GM18520 (cell line): ENCODE measurements around the gene MBD3L2B.

ENCODE experiments used
- ATAC-seq: cut with Tn5 transposase; IDR thresholded peaks from one replicate; pipeline ENCODE4 v1.9.1; 2021; ENCODE audit not compliant: unreplicated experiment

MBD3L2B gene

DNA sequence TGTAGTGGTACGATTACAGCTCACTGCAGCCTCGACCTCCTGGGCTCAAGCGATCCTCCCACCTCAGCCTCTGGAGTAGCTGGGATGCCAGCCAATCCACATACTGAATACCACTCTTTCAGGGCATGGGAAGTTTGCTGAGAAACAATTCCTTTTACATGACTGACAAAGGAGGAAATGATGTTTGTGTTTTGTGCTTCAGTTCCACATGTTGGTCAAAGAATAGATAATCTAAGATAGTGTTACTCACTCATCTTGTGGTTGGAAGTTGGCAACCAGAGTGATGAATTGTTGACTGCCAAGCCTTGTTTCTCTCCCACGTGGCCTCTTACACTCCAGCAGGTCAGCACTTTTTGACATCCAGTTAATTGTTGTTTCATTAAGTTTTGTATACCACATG, 7.6 kb downstream of the MBD3L2B start:
- peak; percentile 45 for ATAC-seq

DNA sequence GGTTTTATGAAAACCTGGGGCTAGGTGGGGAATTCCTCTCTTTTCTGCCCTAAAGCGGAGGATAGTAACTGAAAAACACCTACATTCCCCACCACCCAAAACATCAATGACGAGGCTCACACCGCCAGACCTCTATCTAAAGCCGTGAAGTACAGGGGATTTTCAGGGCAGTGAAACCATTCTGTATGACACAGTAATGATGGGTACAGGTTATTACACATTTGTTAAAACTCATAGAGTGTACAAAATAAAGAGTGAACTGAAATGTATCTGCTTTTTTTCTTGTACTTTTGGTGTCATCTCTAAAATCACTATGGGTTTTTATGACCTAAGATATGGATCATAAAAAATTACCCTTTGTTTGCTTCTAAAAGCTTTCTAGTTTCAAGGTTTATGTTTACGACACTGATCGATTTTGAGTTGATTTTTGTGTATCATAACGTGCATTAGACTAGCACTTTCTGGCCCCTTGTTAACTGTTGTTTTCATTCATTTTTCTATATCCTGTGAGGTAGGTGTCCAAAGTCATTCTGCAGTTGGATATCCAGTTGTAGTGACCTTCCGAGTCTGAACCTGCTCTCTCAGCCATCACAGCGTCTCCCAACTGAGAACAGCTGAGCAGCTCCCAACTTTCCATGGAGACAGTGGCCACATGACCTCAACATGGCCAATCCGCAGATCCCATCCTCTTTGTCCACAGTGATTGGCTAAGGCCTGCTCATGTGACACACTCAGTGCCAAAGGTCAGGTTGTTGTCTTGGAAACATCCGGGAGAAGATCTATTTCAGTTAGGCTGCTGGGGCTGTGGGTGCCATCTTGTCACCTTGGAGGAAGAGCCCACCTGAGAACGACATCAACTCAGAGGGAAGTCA, 10.3 kb downstream of the MBD3L2B start:
- ATAC-seq, result no peak

DNA sequence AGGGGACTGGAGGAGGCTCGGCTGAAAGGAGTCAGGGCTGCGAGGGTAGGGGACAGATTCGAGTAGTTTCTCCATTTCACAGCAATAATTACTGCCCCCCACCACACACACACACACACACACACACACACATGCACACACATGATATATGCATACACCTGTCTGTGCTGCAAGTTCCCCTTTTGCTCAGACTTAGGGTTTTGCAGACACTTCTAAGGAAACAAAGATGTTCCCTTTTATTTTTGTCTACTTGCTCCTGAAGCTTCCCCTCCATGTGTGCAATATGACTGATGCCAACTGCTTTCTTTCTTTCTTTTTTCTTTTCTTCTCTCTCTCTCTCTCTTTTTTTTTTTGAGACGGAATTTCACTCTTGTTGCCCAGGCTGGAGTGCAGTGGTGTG, 13.4 kb downstream of the MBD3L2B start:
- no peak for ATAC-seq

DNA sequence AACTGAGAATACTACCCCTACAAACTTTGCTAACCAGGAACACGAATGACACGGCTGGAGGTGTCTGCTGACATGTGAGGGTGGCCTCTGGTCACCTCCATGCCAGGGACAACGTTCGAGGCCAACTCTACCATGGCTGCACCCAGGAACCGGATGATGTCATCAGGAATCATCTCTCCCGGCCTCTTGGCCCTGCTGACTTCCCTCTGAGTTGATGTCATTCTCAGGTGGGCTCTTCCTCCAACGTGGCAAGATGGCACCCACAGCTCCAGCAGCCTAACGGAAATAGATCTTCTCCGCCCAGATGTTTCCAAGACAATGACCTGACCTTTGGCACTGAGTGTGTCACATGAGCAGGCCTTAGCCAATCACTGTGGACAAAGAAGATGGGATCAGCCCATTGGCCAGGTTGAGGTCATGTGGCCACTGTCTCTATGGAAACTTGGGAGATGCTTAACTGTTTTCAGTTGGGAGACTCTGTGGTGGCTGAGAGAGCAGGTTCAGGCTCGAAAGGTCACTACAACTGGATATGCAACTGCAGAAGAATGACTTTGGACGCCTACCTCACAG, 15.0 kb downstream of the MBD3L2B start:
- ATAC-seq, result no peak

DNA sequence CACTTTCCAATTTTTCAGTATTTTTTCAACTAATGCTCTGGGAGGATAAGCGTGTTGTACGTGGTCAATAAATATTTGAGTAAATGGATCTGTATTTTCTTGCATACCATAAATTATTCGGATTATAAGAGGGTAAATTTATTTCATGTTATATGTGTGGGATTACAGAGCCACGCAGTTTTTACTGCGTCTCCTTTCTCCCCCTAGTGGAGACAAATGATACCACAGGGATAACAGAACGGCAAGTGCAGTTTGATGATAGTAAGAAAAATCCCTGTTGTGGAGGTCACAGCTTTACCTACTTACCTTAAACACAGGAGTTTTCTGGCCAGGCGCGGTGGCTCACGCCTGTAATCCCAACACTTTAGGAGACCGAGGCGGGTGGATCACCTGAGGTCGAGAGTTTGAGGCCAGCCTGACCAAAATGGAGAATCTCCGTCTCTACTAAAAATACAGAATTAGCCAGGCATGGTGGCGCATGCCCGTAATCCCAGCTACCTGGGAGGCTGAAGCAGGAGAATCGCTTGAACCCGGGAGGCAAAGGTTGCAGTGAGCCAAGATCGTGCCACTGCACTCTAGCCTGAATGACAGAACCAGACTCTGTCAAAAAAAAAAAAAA, 16.8 kb downstream of the MBD3L2B start:
- ATAC-seq, result no peak

DNA sequence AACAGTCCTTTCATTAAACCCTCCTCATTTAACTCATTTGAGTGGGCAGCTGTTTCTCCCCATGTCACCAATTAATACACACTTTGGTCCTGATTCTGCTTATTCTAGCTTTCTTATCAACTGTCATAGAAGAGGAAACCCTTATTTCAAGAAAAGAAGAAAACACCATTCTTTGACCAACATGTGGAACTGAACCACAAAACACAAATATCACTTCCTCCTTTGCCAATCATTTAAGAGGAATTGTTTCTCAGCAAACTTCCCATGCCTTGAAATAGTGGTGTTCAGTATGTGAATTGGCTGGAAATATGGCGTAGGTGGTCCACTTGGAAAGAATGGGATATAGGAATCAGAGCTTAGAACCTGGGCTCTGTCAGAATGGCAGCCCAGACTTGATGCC, 20.4 kb downstream of the MBD3L2B start:
- no peak for ATAC-seq

DNA sequence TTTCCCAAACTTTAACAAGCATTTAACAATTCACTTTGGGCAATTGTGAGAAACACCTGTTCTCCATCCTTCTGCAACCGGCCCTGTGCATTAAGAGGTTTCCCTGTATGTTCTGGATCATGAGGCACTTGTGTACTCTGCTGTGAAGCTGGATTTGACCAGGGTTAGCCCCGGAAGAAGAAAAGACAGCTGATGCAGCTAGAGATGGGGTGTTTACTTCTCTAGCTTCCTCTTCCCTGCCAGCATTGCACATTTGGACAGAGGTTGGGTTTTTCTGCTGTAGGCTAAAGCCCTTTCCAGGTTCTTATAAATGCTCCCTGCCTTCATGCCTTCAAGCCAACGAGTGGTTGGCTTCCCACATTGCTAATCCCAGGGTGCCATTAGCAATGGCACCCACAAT, 20.9 kb downstream of the MBD3L2B start:
- ATAC-seq, result no peak

DNA sequence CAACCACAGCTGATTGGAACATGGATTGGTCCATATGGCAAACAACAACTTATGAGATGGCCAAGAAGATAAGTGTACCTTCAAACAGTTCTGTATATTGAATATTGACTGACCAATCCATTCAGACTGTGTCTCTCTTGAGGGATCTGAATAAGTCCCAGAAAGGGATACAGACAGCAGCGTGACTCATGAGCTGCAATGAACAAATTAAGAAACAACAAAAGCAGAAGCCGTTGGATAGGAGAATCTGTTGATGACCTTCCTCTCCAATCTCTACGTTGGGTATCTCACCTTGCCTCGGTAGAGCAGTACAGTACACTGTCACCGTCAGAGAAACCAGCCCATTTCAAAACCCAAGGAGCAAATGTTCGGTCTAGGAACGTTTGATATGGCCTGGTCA, 21.3 kb downstream of the MBD3L2B start:
- no peak for ATAC-seq

DNA sequence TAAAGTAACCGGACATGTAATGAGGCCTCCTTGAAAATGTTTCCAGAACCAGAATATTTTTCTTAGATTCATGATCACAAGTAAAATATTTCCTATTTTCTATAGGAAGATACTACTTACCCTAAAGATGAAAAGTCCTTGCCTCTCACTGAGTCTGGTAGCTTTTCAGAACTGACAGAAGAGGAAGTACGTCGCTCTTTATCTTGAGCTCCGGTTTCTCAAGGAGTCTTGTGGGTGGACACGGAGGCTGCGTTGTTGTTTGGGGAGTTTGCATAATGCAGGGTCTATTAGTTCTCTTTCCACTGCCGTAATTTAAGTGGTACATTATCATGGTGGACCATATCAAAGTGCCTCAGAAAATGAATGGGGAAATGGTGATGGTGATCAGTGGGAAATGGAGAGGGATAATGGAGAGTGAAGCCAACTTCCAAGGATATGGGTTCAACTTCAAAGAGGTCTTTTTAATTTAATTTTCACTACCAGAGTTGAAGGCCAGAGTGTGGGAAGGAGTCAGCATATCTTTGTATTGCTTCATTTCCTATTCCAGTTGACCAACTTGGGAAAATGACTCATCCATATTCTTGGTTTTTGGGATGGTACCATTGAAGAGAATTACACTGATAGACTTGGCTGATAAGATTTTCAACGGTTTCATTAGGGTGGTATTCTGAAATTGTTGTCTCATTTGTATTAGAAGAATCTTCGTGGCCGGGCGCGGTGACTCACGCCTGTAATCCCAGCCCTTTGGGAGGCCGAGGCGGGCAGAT, 23.4 kb downstream of the MBD3L2B start:
- no peak for ATAC-seq

DNA sequence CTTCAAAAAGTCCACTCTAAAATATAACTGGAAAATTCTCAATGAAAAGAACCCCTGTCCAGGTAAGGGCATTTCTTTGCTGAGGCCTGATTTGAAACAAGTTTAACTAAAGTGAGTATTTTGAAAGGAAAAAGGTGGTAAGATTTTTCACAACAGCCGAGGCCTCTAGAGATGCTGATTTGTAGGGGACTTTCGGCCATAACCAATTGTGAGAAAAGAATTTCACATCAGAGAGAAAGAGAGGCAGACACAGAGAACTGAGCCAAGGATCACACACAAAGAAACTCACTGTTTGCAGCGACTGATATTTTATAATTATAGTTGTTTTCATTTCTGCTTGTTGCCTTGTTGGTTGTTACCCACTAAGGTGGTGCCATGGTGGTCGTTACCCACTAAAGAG, 24.4 kb downstream of the MBD3L2B start:
- ATAC-seq, result no peak

DNA sequence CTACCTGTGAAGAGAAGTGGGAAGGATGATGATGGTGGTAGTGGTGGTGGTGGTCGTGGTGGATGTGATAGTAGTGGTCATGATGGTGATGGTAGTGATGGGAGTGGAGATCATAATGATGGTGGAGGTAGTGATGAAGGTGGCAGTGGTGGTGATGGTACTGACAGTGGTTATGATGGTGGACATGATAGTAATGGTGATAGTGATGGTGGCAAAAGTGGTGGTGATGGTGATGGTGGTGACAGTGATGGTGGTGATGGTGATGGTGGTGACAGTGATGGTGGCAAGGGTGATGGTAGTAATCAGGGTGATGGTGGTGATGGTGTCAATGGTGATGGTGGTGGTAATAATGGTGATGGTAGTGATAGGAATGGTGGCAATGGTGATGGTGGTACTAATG, 26.2 kb downstream of the MBD3L2B start:
- ATAC-seq, result no peak

DNA sequence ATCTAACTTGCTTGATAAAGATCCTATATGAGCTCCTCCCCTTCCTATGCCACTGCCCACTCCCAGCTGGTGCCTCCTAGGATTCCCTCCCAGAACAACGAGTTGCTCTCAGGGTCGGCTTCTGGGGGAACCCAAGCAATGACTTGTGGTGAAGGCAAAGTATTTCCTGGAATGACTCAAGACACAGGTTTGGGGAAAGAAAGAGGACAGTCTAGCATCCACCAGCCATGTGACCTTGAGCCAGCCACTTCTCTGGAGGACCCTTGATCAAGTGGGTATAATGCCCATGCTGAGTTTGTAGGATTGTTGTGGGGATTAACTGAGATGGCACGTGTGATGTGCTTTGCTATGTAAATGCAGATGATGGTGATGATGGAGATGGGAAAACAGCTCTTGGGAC, 33.0 kb downstream of the MBD3L2B start:
- ATAC-seq, result no peak

DNA sequence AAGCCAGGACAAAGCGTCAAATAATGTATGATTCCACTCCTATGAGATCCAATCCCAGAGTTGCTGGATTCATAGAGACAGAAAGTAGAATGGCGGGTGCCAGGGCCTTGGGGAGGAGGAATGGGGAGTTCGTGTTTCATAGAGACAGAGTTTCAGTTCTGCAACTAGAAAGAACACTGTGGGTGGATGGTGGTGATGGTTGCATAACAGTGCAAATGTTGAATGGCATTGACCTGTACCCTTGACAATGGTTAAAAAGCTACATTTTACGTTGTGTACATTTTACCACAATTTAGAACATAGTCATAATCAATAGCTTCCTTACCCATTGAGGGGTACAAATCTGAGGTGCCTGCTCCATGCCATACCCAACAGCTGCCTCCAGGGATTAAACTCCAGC, 33.4 kb downstream of the MBD3L2B start:
- no peak for ATAC-seq

DNA sequence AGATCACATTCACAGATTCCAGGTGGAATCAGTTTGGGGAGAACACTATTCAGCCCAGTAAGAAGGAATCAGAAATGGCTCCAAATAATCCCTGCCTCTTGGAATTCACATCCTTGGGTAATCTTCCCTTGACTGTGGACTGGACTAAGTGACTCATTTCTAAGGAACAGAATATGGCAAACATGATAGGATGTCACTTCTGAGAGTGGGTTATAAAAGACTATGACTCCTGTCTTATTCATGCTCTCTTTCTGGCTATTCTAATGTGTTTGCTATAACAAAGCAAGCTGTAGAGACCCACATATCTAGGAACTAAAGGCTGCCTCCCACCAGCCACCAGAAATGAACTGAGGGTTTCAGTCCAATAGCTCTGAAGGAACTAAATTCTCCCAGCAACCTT, 37.8 kb downstream of the MBD3L2B start:
- ATAC-seq, result no peak

DNA sequence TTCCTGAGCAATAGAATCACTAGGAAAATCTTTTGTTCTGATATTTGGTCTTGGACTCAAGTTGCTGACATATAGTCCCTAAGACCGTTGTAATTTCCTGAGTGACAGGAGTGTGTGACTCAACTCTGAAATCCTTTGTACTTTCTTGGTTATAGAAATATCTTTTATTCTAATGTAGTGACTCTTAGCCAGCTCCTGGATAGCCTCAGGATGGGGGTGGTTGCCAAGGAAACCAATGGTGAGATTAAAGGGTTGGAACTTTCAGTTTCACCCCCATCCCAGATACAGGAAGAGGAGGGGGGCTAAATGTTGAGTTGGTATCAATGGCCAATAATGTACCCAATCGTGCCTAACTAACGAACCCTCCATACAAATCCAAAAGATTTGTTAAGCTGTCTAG, 41.8 kb downstream of the MBD3L2B start:
- no peak for ATAC-seq

DNA sequence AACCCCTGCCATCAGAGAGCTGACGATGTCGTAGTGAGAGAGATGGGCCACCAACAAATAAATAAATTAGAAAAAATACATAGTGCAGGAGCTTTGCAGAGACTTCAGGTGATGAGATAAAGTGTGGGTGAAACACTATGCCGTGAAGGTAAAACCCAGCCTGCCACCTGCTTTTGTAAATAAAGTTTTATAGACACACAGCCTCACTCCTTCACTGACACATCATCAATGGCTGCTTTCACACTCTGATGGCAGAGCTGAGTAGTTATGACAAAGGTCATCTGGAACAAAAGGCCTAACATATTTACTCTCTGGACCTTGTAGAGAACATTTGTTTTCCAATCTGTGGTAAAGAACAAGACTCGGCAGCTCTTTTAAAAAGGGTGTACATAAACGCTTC, 45.0 kb downstream of the MBD3L2B start:
- no peak for ATAC-seq

DNA sequence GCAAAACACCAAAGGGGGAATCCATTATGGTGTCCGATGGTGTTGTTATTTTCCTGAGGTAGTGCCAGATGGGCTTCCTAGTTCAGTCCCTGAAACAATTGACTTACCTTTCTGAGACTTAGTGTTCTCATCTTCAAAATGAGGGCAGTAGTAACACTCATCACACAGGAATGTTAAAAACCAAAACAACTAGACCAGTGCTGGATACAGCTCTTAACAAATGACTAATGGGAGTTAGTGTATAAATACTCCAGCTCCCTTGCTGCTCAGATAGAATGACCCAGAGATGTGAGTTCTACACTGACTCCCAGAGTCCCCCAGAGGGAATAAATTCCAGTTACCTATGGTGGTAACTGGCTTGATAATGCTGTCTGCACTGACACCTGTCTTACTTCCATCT, 49.9 kb downstream of the MBD3L2B start:
- no peak for ATAC-seq

DNA sequence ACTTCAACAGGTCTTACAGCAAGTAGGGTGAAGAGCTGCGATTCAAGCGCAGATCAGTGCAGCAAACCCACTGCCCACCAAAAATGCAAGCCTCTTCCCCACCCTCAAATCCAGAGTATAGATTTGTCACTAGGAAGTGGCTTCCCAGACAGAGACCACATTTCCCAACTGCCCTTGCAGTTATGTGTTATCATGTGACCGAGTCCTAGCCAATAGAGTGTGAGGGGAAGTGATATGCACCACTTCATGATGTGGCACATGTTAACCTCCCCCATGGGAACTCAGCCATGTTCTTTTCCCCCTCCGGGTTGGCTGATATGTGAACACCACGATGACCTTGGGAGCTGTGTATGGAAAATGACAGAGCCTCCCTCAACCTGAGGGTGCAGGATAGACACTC, 50.8 kb downstream of the MBD3L2B start:
- ATAC-seq, result no peak

DNA sequence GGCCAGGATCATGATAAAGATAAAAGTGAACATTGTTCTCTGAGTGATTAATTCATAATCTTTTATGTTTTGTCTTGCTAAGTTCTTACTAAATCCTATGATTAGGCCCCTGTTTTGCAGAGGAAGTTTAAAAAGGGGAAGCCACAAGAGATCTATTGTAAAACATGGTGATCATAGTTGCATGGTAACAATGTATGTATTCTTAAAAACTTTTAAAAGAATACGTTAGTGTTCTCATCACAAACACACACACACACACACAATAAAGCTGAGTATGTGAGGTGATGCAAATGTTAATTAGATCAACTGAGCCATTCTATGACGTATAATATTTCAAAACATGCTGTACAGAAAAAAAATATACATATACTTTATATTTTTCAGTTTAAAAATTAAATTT, 51.2 kb downstream of the MBD3L2B start:
- no peak for ATAC-seq

DNA sequence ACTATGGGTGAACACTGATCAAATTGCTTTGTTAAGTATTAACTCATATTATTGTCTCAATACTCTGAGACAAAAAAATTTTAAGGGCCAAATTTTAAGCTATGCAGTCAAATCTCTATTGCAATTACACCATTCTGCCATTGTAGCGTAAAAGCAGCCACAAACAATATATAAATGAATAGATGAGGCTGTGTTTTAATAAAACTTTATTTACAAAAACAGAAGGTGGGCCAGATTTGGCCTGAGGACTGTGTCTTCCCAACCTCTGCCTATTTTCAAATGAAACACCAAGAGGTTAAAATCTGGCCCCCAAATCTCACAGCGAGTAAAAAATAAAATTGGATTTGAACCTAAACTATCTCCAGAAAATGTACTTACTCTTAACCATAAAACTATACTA, 51.7 kb downstream of the MBD3L2B start:
- no peak for ATAC-seq
